Activated CD4-positive, alpha-beta T cell treated with anti-CD3 and anti-CD28 coated beads for 48 hours (primary cell): ENCODE results near the gene LAMC3.

Source experiments
- DNase-seq: peaks from one replicate; pipeline ENCODE4 v3.0.0-alpha.2; 2020

Gene LAMC3

GRCh38 chr9:130979591-130980385 is 29.2 kb upstream of the LAMC3 start:
- no peak for DNase-seq

- DNase-seq, result no peak
These were observed 28.4 kb upstream of the LAMC3 start for GRCh38 chr9:130980526-130980925.

- no peak for DNase-seq
These were observed 27.8 kb upstream of the LAMC3 start for GRCh38 chr9:130981002-130981755.

GRCh38 chr9:130981756-130982137 is 27.2 kb upstream of the LAMC3 start:
- DNase-seq, result no peak

- DNase-seq, result no peak
These were observed 26.2 kb upstream of the LAMC3 start for GRCh38 chr9:130982636-130983358.

- no peak for DNase-seq
These were observed 25.7 kb upstream of the LAMC3 start for GRCh38 chr9:130983359-130983670.

GRCh38 chr9:130983970-130984369 is 25.0 kb upstream of the LAMC3 start:
- DNase-seq, result no peak

GRCh38 chr9:130984521-130984920 is 24.5 kb upstream of the LAMC3 start:
- DNase-seq, result no peak

- no peak for DNase-seq
These were observed 23.9 kb upstream of the LAMC3 start for GRCh38 chr9:130985029-130985428.

GRCh38 chr9:130985606-130986162 is 23.3 kb upstream of the LAMC3 start:
- no peak for DNase-seq

- no peak for DNase-seq
These were observed 22.5 kb upstream of the LAMC3 start for GRCh38 chr9:130986356-130986965.

- no peak for DNase-seq
These were observed 21.9 kb upstream of the LAMC3 start for GRCh38 chr9:130987054-130987453.

GRCh38 chr9:130987738-130988399 is 21.1 kb upstream of the LAMC3 start:
- DNase-seq, result no peak

GRCh38 chr9:130988400-130988747 is 20.6 kb upstream of the LAMC3 start:
- no peak for DNase-seq

GRCh38 chr9:130988905-130989304 is 20.1 kb upstream of the LAMC3 start:
- no peak for DNase-seq

- DNase-seq, result no peak
These were observed 19.6 kb upstream of the LAMC3 start for GRCh38 chr9:130989391-130989790.

GRCh38 chr9:130989891-130990290 is 19.1 kb upstream of the LAMC3 start:
- no peak for DNase-seq

GRCh38 chr9:130990306-130990977 is 18.5 kb upstream of the LAMC3 start:
- DNase-seq, result no peak

GRCh38 chr9:130990978-130991777 is 17.8 kb upstream of the LAMC3 start:
- no peak for DNase-seq

- no peak for DNase-seq
These were observed 16.9 kb upstream of the LAMC3 start for GRCh38 chr9:130991778-130992681.
